Heart left ventricle (tissue), 16 donors: Measurements from ENCODE around the gene TEDC1. TPM values are rescaled to one million over a fixed set of nuclear protein-coding genes. Genes with fewer than 3 reads are reported as not detected.

Source experiments
- ATAC-seq, 4 donors: fragments of 200-7000 bp; cut with Tn5 transposase; one replicate each; pipeline ENCODE4 v1.9.1; 2020 to 2022; ENCODE audit warnings: moderate library complexity in 4 of 4, mild to moderate bottlenecking in 3 of 4, moderate number of reproducible peaks in 1 of 4
- DNase-seq, 5 donors: peaks; one replicate each; pipeline ENCODE4 v3.0.0-alpha.2; 2020
- H3K27ac ChIP-seq, 12 donors: fragments of 200-600 bp; sonication (generic) in 4 of 12; one replicate each; pipeline versions ENCODE4 v1.5.0 to v1.8.0; 2016 to 2022; ENCODE audit warnings: mild to moderate bottlenecking in 2 of 12
- H3K27me3 ChIP-seq, 9 donors: fragments of 200-600 bp; sonication (generic) in 2 of 9; one replicate each; pipeline versions ENCODE4 v1.5.1 to v1.8.0; 2016 to 2022; ENCODE audit warnings: mild to moderate bottlenecking in 3 of 9
- H3K36me3 ChIP-seq, 9 donors: fragments of 200-600 bp; sonication (generic) in 2 of 9; one replicate each; pipeline versions ENCODE4 v1.5.0 to v1.8.0; 2018 to 2022; ENCODE audit warnings: mild to moderate bottlenecking in 2 of 9
- H3K4me1 ChIP-seq, 12 donors: fragments of 200-600 bp; sonication (generic) in 4 of 12; one replicate each; pipeline versions ENCODE4 v1.5.0 to v1.8.0; 2016 to 2022; ENCODE audit warnings: mild to moderate bottlenecking in 3 of 12
- H3K4me3 ChIP-seq, 12 donors: fragments of 200-600 bp; sonication (generic) in 4 of 12; one replicate each; pipeline versions ENCODE4 v1.5.0 to v1.8.0; 2017 to 2022; ENCODE audit warnings: mild to moderate bottlenecking in 9 of 12, moderate library complexity in 4 of 12
- H3K9me3 ChIP-seq, 12 donors: fragments of 200-600 bp; sonication (generic) in 4 of 12; one replicate each; pipeline versions ENCODE4 v1.5.0 to v1.8.0; 2016 to 2022; ENCODE audit warnings: mild to moderate bottlenecking in 1 of 12
- POLR2A ChIP-seq, 2 donors: fragments of 450-650 bp; IDR thresholded peaks; one replicate each; pipeline ENCODE4 v1.6.1; 2017; ENCODE audit warnings: antibody characterized with exemption in 2 of 2, mild to moderate bottlenecking in 2 of 2, moderate library complexity in 2 of 2
- WGBS, 4 donors: extraction: QIAGEN DNeasy Blood & Tissue Kit in 2 of 4; methylation state at CpG; one replicate each; pipeline versions ENCODE4 v1.1.5 to v1.1.7; 2013 to 2018; 5-methylcytosine and 5-hydroxymethylcytosine counted together
- intact Hi-C, 10 donors: fragments of 100-400 bp; cut with DNase I; formaldehyde crosslinking; loops; one replicate each; pipeline versions ENCODE4 v1.11.1 to v1.14.2; 2022
- polyA plus RNA-seq, 2 donors: library from polyadenylated mRNA; stranded (reverse); fragments of 200-250 nt; gene quantifications; one replicate each; pipeline ENCODE4 v1.2.3, GENCODE V29; 2013
- total RNA-seq, 9 donors: library from RNA; depleted of rRNA in 2 of 9; stranded (reverse); fragments of >200 nt in 2 of 9; fragmentation: NEBNext Ultra II Directional in 3 of 9; extraction: Animal tissue kit (Norgen Biotek cat#: 25700) in 3 of 9; gene quantifications; one replicate each; pipeline versions ENCODE4 v1.1.0 to v1.2.4, GENCODE V29; 2016 to 2023
- TF ChIP-seq, protein P1 (sequence below), 12 donors: fragments of 200-600 bp; sonication (generic) in 4 of 12; IDR thresholded peaks; one replicate each; pipeline versions ENCODE4 v1.5.0 to v1.8.0; 2018 to 2022; ENCODE audit warnings: antibody characterized with exemption in 12 of 12, mild to moderate bottlenecking in 5 of 12
- donor health status: ischemic (EF 13 %, LVEDD 7.1; RV severe dilation, severe dysfunction).
- donor health status: healthy with polysubstance abuse.
- donor health status: DM: no; HTN: yes; CAD: no.
- donor health status: DM: no; HTN: no; CAD: no.
- donor health status: ischemic (EF 25% LVEDD 6.9; RV normal size, moderate dysfunction).
- donor health status: ischemic (EF 25% LVEDD 5.7; RV mildly dilated, moderate dysfunction).
- donor health status: healthy.
- donor health status: DM: yes; HTN: yes; CAD: no.
- donor health status: ischemic (EF 35%, LVEDD 5.7; RV mildly dilated, moderate dysfunction).
- donor health status: nonischemic (EF 11% LVEDD 7.7; RV severe dilation, severe dysfunction).
- donor health status: DM: yes; HTN: yes; CAD: no.
- donor health status: PGD.
- donor health status: ischemic (EF 29% LVEDD 5.4; RV normal size, mild dysfunction).
- donor health status: nonischemic (EF 23%, LVEDD 6.1; RV moderate dilation, normal function).

The TEDC1 gene
- total and polyA plus RNA-seq, 11 donors: 0.94 to 12.4 (median 3.7) TPM

GRCh38 chr14:105528586-105529318 is 37.7 kb downstream of the TEDC1 start:
- intact Hi-C loops: loop anchor here in 9 of 10 donors (2.0 to 10.0 kb wide), 10 partner anchors 36 to 434 kb away; partner anchors contain the start of gene TEDC1 (in 2 of the 9)
- 13 to 64% (median 33%) methylated on average over 11 to 89 of the region's 89 CpGs for WGBS, 4 donors
- no peak for DNase-seq
- TF ChIP-seq POLR2A (IDR thresholded peaks at IDR 0.05): no peak
- TF ChIP-seq, protein P1, sequence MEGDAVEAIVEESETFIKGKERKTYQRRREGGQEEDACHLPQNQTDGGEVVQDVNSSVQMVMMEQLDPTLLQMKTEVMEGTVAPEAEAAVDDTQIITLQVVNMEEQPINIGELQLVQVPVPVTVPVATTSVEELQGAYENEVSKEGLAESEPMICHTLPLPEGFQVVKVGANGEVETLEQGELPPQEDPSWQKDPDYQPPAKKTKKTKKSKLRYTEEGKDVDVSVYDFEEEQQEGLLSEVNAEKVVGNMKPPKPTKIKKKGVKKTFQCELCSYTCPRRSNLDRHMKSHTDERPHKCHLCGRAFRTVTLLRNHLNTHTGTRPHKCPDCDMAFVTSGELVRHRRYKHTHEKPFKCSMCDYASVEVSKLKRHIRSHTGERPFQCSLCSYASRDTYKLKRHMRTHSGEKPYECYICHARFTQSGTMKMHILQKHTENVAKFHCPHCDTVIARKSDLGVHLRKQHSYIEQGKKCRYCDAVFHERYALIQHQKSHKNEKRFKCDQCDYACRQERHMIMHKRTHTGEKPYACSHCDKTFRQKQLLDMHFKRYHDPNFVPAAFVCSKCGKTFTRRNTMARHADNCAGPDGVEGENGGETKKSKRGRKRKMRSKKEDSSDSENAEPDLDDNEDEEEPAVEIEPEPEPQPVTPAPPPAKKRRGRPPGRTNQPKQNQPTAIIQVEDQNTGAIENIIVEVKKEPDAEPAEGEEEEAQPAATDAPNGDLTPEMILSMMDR (IDR thresholded peaks at IDR 0.05): peak in 5 of 12 donors; percentile 17 to 45 (median 21)
- Histone ChIP-seq H3K27ac (peak overlapping the region in 3 of 12 donors; percentile 68 to 72 (median 72)), H3K4me3 (peak overlapping the region; percentile 45 to 77 (median 70)), H3K4me1 (peaks cover 11 to 41% (median 27%) of the 10 kb centered on the region in 12 donors), H3K36me3 (no peaks in the 10 kb centered on the region), H3K9me3 (no peaks in the 10 kb centered on the region), H3K27me3 (peaks cover 0 to 28% (median 0%) of the 10 kb centered on the region in 9 donors)
- peak in 2 of 4 donors; percentile 0 to 3 for ATAC-seq

GRCh38 chr14:105529319-105529568 is 38.2 kb downstream of the TEDC1 start:
- H3K9me3 ChIP-seq: no peaks in the 10 kb centered on the region
- peaks cover 11 to 41% (median 27%) of the 10 kb centered on the region in 12 donors for H3K4me1 ChIP-seq
- ATAC-seq (no peak), DNase-seq (no peak)
- H3K27me3 ChIP-seq: peaks cover 0 to 28% (median 0%) of the 10 kb centered on the region in 9 donors
- TF ChIP-seq, protein P1 (IDR thresholded peaks at IDR 0.05): no peak
- no peak for TF ChIP-seq POLR2A (IDR thresholded peaks at IDR 0.05)
- peak overlapping the region in 11 of 12 donors; percentile 45 to 77 (median 71) for H3K4me3 ChIP-seq
- peak overlapping the region in 1 of 12 donors; percentile 41 for H3K27ac ChIP-seq
- H3K36me3 ChIP-seq: no peaks in the 10 kb centered on the region
- WGBS, 4 donors: 33 to 46% (median 43%) methylated on average over 5 to 24 of the region's 24 CpGs
- intact Hi-C loops: loop anchor here in 9 of 10 donors (2.0 to 10.0 kb wide), 10 partner anchors 37 to 434 kb away; partner anchors contain the start of gene TEDC1 (in 2 of the 9)

DNA sequence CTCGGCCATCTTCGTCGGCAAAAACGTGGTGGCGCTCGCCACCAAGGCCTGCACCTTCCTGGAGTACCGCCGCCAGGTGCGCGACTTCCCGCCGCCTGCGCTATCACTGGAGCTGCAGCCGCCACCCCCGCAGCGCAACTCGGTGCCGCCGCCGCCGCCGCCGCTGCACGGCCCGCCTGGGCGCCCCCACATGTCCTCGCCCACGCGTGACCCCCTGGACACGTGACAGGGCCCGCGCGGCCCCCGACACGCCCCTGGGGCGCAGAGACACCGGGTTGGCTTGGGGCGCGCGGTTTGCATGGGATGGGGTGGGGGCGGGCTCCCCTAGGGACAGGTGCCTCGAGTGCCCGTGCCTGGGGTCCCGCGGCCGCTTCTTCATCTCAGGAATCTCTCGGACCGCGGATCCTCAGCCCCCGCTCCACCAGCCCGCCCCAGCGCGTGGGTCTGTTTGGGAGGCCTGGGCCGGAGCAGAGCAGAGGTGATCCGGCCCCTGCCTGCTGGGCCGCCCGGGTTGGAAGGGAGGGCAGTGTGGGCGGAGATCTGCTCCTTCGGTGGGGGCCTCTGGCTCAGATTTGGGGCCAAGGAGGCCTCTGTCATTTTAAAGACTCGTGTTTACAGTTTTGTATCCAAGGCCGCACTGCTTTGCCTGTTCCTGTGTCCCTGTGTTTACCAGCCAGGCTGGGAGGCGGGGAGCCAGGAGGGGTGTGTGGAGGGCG is 38.7 kb downstream of the TEDC1 start:
- WGBS, 4 donors: 52 to 75% (median 60%) methylated on average over 10 to 63 of the region's 63 CpGs
- TF ChIP-seq POLR2A (IDR thresholded peaks at IDR 0.05): no peak
- TF ChIP-seq, protein P1 (IDR thresholded peaks at IDR 0.05): no peak
- H3K27me3 ChIP-seq: peaks cover 0 to 28% (median 0%) of the 10 kb centered on the region in 9 donors
- intact Hi-C loops: loop anchor here (2.0 to 10.0 kb wide), 11 partner anchors 37 to 435 kb away; partner anchors contain the start of genes TEDC1 (in 2 of the 10) and NUDT14 (in 1 of the 10)
- H3K4me1 ChIP-seq: peaks cover 11 to 41% (median 27%) of the 10 kb centered on the region in 12 donors
- no peaks in the 10 kb centered on the region for H3K36me3 ChIP-seq
- DNase-seq: peak in 2 of 5 donors; percentile 51 to 61
- peak overlapping the region in 11 of 12 donors; percentile 45 to 77 (median 71) for H3K4me3 ChIP-seq
- H3K9me3 ChIP-seq: no peaks in the 10 kb centered on the region
- peak overlapping the region in 1 of 12 donors; percentile 41 for H3K27ac ChIP-seq
- no peak for ATAC-seq
